ENCODE measurements around the gene CRBN.

The CRBN gene

DNA sequence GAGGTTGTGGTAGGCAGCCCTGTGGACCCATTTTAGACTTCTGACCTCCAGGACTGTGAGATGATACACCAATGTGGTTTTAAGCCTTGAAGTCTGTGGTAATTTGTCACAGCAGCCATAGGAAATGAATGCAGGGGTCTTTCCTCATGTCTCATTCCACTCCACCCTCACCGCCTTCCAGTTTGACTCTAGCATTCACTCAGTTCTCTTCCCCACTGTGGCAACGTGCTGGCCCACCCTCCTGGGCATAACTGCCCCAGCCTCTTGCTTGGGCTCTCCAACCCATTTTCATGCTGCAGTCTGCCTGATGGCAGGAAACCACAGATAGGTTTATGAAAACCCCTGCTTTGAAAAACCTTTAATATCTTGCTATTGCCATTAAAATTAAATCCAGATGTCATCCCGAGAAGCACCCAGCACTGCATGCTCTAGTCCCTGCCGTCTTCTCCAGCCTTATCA, 60.1 kb downstream of the CRBN start:
- Histone ChIP-seq H3K4me3 (no peak overlapping the region), H3K27ac (no peak overlapping the region)

DNA sequence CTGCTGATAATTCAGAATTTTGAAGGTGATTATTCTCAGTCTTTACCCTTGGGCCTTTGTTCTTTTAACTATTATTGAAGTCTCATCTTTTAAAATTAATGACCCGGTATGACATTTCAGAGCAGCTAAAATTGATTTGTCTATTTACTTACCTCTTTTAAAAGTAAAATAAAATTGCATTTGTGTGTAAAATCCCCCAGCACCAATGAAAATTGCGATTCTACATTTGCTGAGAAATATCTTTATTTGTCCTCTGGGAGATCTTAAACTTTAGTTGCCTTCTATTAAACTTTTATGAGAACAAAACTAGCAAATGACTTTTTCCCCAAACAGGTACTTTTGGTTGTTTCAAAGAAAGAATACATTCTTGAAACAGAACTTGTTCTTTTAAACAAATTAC, 61.8 kb downstream of the CRBN start:
- Histone ChIP-seq H3K27ac (no peak overlapping the region), H3K4me3 (no peak overlapping the region)

DNA sequence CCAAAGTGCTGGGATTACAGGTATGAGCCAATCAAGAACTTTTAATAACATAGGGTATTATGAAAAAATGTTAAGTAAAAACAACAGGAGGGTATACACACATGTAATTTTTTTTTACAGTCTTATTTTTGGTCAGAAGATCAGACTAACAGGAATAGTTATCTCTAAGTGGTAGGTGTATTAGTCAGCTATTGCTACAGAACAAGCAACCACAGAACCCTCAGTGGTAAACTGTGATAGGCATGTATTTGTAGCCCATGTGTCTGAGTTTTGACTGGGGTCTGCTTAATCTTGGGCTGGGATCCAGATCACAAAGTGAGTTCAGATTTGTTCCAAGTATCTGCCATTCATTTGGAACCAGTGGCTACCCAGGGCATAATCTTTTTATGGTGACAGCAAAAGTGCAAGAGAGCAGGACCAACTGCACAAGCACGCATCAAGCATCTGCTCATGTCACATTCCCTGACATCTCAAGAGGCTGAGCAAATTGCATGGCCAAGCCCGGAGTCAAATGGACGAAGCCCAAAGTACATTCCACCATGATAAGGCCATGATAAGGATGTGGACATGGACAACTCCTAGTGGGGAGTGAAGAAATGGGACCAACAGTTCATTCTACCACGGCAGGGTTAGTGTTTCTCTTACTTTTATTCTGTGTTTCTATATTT, 66.3 kb downstream of the CRBN start:
- H3K4me3 ChIP-seq, result no peak overlapping the region
- H3K27ac ChIP-seq, result no peak overlapping the region

DNA sequence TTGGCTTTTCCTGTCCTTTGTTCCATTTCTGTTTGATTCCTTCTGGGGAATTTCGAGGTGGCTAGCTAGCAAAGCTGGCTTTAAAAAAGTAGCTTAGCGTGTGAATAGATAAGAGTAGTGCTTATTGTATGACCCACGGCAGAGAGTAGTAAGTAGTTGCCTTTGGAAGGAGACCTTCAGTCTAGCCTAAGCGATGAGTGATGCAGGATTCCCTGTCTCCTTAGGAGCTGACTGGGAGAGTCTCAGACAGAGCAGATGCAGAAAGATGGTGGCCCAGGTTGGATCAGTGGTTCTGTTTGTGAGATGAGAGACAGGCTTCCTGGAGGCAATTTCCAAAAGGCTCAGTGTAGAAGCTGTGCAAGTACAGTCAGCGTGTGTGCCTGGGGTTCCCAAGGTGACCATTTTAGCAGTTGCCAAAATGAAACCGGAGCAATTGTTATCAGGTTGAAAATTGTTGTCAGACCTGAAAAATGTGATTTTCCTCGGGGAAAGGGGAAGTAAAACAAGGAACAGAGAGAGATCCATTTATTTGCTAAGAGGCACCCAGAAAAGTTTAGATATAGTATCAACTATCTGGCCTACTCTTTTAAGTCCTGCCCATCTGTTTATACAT, 68.6 kb downstream of the CRBN start:
- no peak overlapping the region for H3K4me3 ChIP-seq
- H3K27ac ChIP-seq, result peak overlapping the region in 2 of 21 experiments; percentile 23 to 33

DNA sequence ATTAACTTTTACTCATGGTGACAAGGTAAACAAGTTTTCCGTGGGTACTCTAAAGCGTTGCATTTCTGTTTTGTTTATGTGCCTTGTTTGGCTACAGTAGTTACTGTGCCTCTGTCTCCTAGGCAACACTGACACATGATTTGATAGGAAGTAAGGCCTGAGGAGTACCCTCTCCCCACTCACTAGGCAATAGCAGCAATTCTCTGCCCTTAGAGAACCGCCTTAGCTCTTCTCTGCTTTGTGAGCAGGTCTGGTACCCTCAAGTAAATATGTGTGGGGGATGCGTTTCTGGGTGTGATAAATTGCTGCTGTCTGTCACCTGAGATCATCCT, 69.2 kb downstream of the CRBN start, which contains the start of gene IL5RA:
Gene IL5RA (minus strand): TSS at position 76 of the 332 bp plus-strand sequence. CDS start 5,390 bp downstream, outside the sequence.
- Histone ChIP-seq H3K4me3 (no peak within 1 kb of the TSS), H3K27ac (peak within 1 kb of the TSS in 2 of 21 experiments; percentile 23 to 33)

DNA sequence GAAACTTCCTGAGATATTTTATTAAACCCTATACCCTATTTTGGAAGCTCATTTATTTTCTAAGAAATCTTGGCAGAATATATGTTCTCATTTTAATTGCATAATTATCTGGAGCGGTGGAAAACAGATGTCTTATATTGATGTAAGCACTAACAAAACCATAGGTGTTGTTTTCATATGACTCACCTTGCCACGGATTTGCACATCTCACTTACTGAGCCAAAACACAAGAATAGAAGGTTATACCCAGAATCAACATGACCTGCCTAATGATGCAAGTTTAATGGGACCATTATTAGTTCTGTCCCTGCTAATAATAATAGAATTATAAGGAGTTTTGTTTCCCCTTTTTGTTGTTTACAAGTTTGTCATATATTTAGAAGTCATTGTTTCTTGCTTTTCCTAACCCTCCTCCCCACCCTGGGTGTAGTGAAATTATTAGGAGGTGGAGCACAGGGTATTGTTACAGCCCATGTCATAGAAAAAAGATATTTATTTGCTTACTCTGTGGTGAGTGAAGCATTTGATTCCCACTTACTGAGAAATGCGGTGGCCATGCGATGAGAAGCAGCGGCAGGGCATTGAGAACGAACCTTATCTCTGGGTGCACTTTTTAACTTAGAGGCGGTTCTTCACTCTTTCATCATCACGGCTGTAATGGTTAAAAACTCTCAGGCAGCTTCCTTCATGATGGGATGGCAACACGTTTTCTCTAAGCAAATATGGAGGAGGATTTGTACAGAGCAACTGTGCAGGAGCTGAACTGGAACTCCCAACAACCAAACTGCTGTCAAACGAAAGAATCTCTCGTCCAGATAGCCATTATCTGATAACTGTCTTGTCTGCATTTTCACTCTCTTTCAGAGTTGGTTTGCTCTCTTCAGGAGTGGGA, 69.8 kb downstream of the CRBN start:
- Histone ChIP-seq H3K4me3 (no peak overlapping the region), H3K27ac (peak overlapping the region in 1 of 21 experiments; percentile 33)

DNA sequence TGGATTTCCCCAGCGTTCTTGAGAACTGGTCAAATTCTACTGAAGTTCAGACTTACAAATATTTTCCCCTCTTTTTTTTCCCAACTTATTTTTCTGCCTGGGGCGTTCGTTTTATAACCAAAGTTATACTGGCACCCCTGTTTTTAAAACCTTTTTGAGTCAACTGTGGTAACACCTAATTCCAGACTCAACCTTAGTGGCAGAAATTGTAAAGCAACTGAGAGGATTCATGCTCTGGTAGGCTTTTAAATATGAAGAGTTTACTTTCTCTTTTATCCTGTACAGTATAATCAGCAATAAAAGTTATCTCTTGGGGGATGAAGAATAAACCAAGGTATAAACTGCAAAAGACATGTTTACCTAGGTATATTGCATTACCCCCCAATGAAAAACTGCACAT, 71.6 kb downstream of the CRBN start:
- Histone ChIP-seq H3K27ac (no peak overlapping the region), H3K4me3 (no peak overlapping the region)

DNA sequence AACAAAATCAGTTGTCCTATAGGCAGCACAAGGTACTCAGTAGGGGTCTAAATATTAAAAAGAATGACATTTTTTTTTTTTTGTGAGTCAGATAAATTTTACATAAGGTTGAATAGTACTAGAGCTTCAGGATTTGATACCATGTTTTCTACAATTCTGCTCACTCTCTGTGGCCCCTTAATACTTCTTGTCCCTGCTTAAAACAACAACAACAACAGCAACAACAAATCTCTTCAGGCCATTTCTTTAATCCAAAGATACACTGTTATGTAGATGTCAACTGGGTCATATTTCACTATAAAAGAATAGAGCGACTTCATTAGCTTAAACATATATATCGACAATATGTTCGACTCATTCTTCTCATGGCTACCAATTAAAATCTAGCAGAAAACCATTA, 72.3 kb downstream of the CRBN start:
- Histone ChIP-seq H3K4me3 (no peak overlapping the region), H3K27ac (no peak overlapping the region)

DNA sequence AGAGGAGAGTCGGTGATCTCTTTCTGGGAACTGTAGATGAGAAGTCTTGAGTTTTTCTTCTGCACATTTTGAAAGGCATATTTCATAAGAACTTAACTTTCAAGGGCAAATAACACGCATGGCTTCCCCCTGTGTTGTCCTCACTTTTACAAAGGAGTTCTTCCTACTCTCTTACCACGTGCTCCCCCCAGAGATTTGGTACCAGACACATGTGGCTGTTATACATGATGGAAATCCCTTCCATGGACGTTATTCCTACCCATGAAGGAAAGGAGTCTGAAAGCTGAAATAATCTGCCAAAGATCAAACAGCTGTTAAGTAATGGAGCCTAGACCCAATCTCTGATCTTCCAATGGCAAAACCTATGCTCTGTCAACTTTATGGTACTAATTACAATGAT, 73.7 kb downstream of the CRBN start:
- Histone ChIP-seq H3K27ac (no peak overlapping the region), H3K4me3 (no peak overlapping the region)

DNA sequence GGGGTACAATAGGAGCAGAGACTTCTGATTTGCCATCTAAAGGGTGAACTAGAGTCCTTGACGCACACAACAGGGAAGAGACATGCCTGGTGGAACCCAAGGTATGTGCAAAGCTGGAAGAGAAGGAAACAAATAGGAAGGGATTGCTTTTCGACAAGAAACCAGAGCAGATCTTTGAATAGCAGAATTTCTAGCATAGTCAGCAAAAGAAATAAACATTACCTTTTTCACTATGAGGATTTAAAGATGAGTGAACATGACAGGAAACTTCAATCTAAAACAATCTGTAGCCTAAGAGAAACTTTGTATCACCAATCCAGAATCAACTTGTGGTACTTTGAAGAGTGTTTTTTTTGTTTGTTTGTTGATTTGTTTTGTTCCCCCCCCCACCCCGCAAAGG, 74.2 kb downstream of the CRBN start:
- Histone ChIP-seq H3K4me3 (no peak overlapping the region), H3K27ac (no peak overlapping the region)

DNA sequence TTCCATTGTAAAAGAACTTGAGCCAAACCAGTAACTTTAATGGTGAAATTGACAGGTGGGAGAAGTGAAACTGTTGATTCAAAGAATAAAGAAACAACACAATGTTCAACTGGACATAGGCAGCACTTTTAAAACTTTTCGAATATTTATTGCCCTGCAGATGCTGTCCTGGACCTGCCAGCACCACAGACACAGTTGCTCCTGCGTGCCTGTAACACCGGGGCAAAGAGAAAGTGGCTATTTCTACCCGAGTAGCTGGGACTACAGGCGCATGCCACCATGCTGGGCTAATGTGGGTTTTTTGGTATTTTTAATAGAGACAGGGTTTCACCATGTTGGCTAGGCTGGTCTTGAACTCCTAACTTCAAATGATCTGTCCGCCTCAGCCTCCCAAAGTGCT, 76.7 kb downstream of the CRBN start:
- Histone ChIP-seq H3K27ac (no peak overlapping the region), H3K4me3 (no peak overlapping the region)

DNA sequence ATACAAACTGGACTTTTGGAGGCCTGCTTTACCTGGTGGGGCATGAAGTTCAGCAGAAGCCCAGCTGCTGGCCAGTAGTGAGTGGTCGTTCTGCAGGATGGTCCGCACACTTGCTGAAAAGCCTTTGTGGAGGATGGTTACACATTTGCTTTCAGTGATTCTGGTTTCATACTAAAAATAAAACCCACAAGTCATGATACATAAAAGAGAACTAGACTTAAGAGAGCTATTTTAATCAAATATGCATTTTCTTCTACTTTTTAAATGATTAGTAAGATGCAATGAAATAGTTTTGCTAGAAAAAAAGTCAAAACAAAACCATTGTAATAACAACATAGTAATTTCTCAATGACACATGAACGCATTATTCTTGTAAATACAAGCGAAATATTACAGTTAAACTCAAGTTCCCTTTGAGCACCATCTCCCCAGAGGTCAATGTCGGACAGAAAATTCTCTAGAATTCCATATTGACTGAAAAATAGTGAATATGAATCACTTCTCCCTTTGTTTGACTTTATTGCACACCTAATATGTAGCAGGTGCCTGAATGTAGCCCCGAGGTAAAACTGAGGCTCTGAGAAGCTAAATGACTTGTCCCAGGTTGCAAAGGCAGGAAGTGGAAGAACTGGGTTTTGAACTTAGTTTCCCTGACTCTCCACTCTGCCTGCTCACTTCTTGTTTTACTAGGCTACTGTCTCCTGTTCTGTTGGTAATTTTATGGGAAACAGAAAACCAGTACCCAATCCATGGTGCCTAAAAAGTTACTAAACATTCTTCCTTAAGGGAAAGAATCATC, 77.6 kb downstream of the CRBN start:
- Histone ChIP-seq H3K27ac (no peak overlapping the region), H3K4me3 (no peak overlapping the region)

Measured in skin epidermis (tissue), 12 donors.